GM21717 (cell line): Measurements from ENCODE around the gene CNBD2.
"Not testable (repeated sequence)": the region's sequence is repeated elsewhere in the genome, so short reads cannot be mapped to it uniquely, and the experiment has no call there.

ENCODE experiments used
- ATAC-seq: cut with Tn5 transposase; IDR thresholded peaks from one replicate; pipeline ENCODE4 v1.9.1; 2021; ENCODE audit warnings: mild to moderate bottlenecking, moderate library complexity; ENCODE audit not compliant: unreplicated experiment

The CNBD2 gene

DNA sequence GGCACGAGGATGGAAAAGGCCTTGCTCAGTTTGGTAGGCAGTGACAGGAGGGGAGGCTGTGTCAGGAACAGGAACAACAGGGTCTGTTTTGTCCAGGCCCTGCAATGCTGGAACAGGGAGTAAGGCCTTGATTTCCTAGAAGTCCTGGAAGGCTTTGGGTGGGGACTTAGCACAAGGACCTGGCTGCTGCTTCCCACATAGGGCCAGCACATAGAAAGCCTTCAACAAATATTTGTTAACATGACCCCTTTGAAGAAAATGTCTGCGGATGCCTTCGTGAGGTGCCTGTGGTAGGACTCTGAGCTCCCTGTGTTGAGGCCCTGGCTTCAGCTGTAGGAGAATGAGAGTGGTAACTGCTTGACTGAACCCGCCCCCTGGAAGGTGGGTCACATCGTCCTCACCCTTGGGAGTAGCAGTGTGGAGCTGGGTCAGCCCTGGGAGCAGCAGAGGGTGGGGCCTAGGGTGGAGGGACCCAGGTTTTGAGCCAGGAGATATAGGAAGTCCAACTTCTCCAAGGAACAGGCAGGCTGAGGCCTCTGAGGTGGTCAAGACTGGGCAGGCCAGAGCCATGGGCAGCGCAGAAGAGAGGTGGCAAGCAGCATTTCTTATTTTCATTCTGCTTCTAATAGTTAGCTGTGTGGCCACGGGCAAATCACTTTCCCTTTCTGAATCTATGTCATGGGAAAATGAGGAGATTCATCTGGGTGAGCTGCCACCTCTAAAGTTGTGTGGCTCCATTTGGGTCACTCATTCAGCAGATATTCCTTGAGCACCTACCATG lies 50.0 kb downstream of the CNBD2 start:
- no peak for ATAC-seq

DNA sequence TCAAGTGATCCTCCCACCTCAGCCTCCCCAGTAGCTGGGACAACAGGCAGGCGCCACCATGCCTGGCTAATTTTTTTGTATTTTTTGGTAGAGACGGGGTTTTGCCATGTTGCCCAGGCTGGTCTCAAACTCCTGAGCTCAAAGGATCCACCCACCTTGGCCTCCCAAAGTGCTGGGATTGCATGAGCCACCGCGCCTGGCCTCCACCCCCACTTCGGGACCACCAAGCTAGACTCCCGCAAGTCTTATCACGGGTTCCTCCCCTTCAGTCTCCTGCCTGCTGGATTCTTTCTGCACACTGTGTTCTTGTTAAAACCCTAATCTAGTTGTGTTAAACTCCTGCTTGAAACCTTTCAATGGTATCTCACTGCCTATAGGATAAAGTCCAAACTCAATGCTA lies 57.7 kb downstream of the CNBD2 start:
- ATAC-seq: not testable (repeated sequence)

DNA sequence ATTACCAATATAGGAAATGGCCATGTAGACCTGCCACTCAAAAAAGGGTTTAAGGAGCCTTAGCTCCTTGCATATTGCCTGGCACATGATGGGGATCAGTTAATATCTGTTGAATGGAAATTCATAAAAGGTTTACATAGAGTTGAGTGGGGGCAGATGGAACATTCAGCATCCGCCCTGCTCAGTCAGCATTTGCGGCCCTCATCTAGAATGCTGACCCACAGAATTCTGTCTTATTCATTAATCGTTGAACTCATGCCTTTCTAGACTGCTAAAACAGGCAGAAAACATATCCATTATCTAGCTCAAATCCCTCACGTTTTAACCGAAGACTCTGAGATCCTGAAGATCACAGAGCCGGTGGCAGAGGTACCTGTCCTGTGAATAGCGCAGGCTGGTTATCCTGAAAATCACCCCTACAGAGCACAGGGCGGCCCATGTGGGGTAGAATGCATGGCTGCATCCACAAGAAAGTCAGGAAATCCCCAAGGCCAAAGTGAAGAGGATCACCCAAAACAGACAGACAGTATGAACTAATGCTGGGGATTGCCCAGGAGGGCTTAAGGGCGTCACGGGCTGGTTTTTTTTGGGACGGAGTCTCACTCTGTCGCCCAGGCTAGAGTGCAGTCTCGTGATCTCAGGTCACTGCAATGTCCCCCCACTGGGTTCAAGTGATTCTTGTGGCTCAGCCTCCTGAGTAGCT lies 59.9 kb downstream of the CNBD2 start:
- no peak for ATAC-seq

DNA sequence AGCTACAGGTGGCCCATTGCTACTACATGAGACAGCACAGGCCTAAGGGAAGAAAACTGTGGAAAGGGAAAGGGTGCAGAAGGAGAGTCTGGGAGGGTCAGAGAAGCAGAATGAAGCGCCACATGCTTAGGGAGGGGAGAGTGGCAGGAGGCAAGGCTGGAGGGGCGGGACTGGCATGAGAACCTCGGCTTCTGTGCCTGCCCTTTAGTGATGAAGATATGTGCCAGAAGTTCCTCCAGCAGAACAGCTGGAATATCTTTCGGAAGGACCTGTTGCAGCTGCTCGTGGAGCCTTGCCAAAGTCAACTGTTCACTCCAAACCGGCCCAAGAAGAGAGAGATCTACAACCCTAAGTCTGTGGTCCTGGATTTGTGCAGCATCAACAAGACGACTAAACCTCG lies 61.8 kb downstream of the CNBD2 start:
- ATAC-seq: no peak

GRCh38 chr20:36031806-36032205 lies 63.4 kb downstream of the CNBD2 start:
- no peak for ATAC-seq

DNA sequence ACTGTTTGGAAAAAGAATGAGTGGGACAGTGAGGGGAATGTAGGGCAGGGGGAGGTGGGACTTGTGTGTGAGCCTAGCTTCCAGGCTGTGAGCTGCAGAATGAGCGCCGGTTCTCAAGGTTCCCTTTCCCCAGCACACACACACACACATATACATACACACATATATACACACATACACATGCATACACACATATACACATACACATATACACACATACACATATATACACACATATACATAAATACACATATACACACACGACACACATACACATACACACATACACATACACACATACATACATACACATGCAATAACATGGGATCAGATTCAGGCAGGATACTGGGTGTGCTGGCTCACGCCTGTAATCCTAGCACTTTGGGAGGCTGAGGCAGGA lies 66.5 kb downstream of the CNBD2 start:
- ATAC-seq: no peak

DNA sequence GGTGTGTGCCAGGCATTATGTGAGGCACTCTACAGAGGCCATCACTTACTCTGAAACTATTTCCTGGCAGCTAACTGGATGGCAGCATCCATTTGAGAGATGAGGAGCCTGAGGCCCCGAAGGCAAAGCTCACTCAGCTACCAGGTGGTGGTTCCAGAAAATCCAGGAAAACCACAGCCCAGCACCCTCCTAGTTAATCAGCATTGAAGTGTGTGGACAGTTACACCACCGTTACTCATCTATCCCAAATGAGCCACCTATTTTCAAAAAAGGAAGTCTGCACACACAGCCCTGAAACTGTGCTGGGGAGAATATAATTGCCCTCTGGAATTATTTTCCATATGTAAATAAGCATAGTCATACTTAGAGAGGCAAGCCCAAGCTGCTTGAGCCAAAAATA lies 67.4 kb downstream of the CNBD2 start:
- no peak for ATAC-seq

GRCh38 chr20:36036688-36037087 lies 68.3 kb downstream of the CNBD2 start:
- ATAC-seq: no peak

GRCh38 chr20:36040571-36040970 lies 72.2 kb downstream of the CNBD2 start:
- ATAC-seq: no peak

DNA sequence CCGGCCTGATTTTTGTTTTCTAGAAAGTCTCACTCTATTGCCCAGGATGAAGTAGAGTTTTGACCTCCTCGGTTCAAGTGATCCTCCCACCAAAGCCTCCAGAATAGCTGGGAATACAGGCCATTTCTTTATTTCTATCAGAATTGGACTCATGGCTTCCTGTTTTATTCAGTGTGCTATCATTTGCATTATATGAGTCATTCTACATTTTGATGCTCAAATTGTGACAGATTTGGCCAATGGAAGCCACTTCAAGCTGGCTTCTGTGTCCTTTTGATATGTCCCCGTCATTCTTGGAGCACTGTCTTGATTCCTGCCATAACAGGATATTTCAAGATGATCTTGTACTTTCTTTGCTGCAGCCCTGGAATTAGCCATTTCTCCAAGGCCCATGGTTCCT lies 75.1 kb downstream of the CNBD2 start:
- no peak for ATAC-seq

- no peak for ATAC-seq
Observed at GRCh38 chr20:36043892-36044515, 75.6 kb downstream of the CNBD2 start.

- no peak for ATAC-seq
Observed at GRCh38 chr20:36045373-36045714, 77.0 kb downstream of the CNBD2 start.

DNA sequence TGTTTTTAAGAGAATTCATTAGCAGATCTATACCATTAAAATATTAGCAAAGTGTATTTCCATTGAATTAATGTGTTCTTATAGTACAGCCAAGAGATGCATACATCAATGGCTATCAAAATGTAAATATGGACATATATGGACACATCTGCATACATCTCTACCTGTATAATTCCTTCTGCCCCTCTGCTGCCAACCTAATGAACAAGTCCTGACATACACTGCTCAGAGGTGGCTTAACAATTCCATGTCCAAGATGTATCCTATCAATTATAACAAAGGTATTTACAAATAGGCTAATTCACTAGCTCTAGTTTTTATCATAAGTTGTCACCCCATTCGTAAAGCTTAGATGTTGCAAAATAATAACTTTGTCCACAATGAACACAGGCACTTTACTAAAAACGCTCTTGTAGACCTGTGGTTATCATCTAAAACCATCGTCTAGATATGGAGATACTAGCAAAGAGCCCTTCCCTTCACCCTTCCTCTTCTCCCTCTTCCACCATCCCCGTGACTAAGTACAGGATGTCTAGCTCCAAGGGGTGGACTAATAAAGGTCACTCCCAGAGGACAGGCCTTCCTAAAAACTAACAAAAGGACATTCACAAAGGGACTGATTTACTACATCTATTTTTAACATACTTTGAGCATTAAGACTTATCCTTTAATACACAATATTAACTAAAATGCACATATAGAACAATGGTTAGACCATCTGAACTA lies 77.8 kb downstream of the CNBD2 start:
- ATAC-seq: not testable (repeated sequence)

DNA sequence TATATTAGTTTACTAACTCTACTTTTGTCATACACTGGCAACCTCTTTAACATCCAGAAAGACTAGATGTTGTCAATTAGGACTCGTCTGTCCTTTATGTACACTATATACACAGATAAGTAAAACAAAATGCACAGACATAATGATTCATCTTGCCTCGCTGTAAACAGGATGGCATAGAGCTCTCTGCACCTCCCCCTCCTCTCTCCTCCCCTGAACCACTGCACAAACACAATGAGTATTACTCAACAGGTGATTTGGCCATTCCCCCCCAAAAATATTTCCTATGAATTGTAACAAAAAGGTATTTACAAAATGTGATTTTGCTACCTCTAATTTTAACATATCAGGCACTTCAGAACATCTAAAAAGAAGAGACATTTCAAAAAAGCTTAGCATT lies 81.0 kb downstream of the CNBD2 start:
- ATAC-seq: not testable (repeated sequence)

DNA sequence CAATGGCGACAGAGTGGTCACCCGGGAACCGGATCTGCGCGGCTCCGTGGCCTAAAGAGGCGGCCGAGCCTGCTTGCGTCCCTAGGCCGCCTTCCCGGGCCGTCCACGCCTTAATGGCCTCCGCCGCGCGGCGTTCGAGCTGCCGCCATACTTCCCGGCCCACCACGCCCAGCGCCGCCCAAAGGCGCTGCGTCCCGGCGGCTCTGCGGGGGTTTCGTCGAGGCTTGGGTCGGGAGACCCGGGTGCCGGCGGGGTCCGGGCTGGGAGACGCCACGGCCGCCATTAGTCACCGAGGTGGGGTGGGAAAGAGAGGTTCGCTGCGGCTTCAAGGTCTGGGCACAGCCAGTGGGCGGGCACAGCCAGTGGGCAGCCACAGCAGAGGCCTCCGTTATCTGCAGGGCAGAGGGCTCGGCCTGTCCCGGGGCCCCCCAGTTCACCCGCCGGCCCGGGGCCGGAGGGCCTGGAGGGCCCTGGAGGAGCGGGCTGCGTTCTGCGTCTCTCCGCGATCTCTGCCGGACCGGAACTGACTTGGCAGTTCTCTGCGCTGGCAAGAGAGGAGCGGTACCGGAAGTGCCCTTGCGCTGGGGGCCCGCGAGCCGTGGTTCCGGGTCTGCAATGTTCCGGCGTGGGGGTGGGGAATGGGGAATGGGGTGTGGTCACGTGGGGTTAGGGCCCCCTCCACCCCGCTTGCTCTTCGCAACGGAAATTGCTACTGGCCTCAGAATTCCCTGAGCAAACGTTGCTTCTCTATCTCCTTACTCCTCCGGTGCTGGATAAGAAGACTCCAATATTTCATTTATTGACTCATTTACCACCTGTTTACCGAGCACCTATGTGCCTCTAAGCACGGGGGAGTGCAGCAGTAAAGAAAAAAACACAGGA lies 82.3 kb downstream of the CNBD2 start:
- ATAC-seq: peak; percentile 81

- ATAC-seq: no peak
Observed at GRCh38 chr20:36051318-36052116, 83.1 kb downstream of the CNBD2 start.

- no peak for ATAC-seq
Observed at GRCh38 chr20:36052117-36052513, 83.7 kb downstream of the CNBD2 start.

DNA sequence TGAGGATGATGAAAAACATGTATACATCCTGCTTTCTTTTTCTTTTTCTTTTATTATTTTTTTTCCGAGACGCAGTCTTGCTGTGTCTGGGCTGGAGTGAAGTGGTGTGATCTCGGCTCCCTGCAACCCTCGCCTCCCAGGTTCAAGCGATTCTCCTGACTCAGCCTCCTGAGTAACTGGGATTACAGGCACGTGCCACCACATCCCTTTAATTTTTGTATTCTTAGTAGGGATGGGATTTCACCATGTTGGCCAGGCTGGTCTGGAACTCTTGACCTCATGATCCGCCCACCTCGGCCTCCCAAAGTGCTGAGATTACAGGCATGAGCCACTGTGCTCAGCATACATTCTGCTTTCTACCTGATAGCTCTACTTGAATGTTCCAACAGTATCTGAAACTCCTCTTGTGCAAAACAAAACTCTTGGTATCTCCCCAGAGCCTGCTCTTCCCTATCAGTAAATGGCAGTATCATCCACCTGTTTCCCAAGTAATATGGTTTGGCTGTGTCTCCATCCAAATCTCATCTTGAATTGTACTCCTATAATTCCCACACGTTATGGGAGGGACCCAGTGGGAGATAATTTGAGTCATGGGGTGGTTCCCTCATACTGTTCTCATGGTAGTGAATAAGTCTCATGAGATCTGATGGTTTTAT lies 85.6 kb downstream of the CNBD2 start:
- ATAC-seq: not testable (repeated sequence)

DNA sequence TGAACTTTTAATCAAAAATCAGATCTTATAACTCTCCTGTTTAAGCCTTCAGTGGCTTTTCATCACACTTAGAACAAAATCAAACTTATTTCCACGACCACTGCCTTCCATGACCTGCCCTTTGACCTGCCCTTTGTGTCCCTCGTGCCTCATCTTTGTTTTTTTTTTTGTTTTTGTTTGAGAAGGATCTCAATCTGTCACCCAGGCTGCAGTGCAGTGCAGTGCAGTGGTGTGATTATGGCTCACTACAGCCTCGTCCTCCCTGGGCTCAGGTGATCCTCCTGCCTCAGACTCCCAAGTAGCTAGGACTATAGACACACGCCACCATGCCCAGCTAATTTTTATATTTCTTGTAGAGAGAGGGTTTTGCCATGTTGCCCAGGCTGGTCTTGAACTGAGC lies 86.8 kb downstream of the CNBD2 start:
- ATAC-seq: no peak
